ENCODE data around the gene INTS11.
A peak's percentile ranks its signal among the peaks of the same experiment; 100 is the strongest.

The INTS11 gene

GRCh38 chr1:1298861-1299685, 25.4 kb downstream of the INTS11 start:
- 0 out of 3 replicates have a peak, but pooled peaks have one; percentile 11 for ATAC-seq
- TF ChIP-seq PATZ1 (CRISPR knock-in tag; IDR thresholded peaks at IDR 0.05; ENCODE audit: borderline replicate concordance): no peak

- ATAC-seq: no peak
Measured at GRCh38 chr1:1297802-1298424, 26.5 kb downstream of the INTS11 start.

GRCh38 chr1:1296070-1297061, 28.1 kb downstream of the INTS11 start:
- TF ChIP-seq ZNF8 (CRISPR knock-in tag; IDR thresholded peaks at IDR 0.05) (no peak), CSDC2 (CRISPR knock-in tag; IDR thresholded peaks at IDR 0.05) (no peak), TSHZ2 (CRISPR knock-in tag; IDR thresholded peaks at IDR 0.05) (no peak), ARNTL (CRISPR knock-in tag; IDR thresholded peaks at IDR 0.05; ENCODE audit: borderline replicate concordance, low read depth) (no peak), CREB5 (CRISPR knock-in tag; IDR thresholded peaks at IDR 0.05; ENCODE audit: low read depth) (no peak), BACH2 (CRISPR knock-in tag; IDR thresholded peaks at IDR 0.05; ENCODE audit: borderline replicate concordance) (no peak), ZNF70 (CRISPR knock-in tag; IDR thresholded peaks at IDR 0.05) (no peak), OSR1 (CRISPR knock-in tag; IDR thresholded peaks at IDR 0.05) (no peak), ZFP3 (CRISPR knock-in tag; IDR thresholded peaks at IDR 0.05) (no peak), CSRNP3 (CRISPR knock-in tag; IDR thresholded peaks at IDR 0.05) (no peak), PATZ1 (CRISPR knock-in tag; IDR thresholded peaks at IDR 0.05; ENCODE audit: borderline replicate concordance) (no peak), ESRRG (CRISPR knock-in tag; IDR thresholded peaks at IDR 0.05) (no peak), POU6F1 (CRISPR knock-in tag; IDR thresholded peaks at IDR 0.05; ENCODE audit: borderline replicate concordance, low read depth) (no peak), ISL1 (CRISPR knock-in tag; IDR thresholded peaks at IDR 0.05) (no peak)
- no peak for ATAC-seq

More at GRCh38 chr1:1297802-1298424, 26.5 kb downstream of the INTS11 start:
- no peak for TF ChIP-seq CREB5 (CRISPR knock-in tag; IDR thresholded peaks at IDR 0.05; ENCODE audit: low read depth)
